ENCODE measurements around the gene KRT27.
"Not testable (repeated sequence)": the region's sequence is repeated elsewhere in the genome, so short reads cannot be mapped to it uniquely, and the experiment has no call there.

Gene KRT27

GRCh38 chr17:40782450-40782849 is at the start of gene KRT27:
Gene KRT27, minus strand, starts transcription at chr17:40782550. Its CDS starts 57 bp downstream, at chr17:40782493.
- DNase-seq (ENCODE audit: low spot score) = no peak

GRCh38 chr17:40830085-40830776 is 47.9 kb upstream of the KRT27 start:
- no peak for DNase-seq (ENCODE audit: low spot score)

GRCh38 chr17:40828454-40829044 is 46.2 kb upstream of the KRT27 start:
- DNase-seq (ENCODE audit: low spot score) = no peak

GRCh38 chr17:40827746-40828453 is 45.5 kb upstream of the KRT27 start:
- DNase-seq (ENCODE audit: low spot score) = no peak

- DNase-seq (ENCODE audit: low spot score) = no peak
Measured at GRCh38 chr17:40825599-40825998, 43.2 kb upstream of the KRT27 start.

- no peak for DNase-seq (ENCODE audit: low spot score)
Measured at GRCh38 chr17:40824015-40824832, 41.9 kb upstream of the KRT27 start.

GRCh38 chr17:40822132-40822812 is 39.9 kb upstream of the KRT27 start, which contains the start of gene KRT10:
Gene KRT10, minus strand, starts transcription at chr17:40822614. Its CDS starts 29 bp downstream, at chr17:40822585.
- no peak for DNase-seq (ENCODE audit: low spot score)

GRCh38 chr17:40821536-40821935 is 39.2 kb upstream of the KRT27 start:
- DNase-seq (ENCODE audit: low spot score) = no peak

- no peak for DNase-seq (ENCODE audit: low spot score)
Measured at GRCh38 chr17:40820228-40820838, 38.0 kb upstream of the KRT27 start.

- peak; percentile 5 for DNase-seq (ENCODE audit: low spot score)
Measured at GRCh38 chr17:40819528-40820125, 37.3 kb upstream of the KRT27 start.

GRCh38 chr17:40818733-40819527 is 36.6 kb upstream of the KRT27 start:
- peak; percentile 76 for DNase-seq (ENCODE audit: low spot score)

- peak; percentile 26 for DNase-seq (ENCODE audit: low spot score)
Measured at GRCh38 chr17:40818343-40818732, 36.0 kb upstream of the KRT27 start.

GRCh38 chr17:40817103-40817682 is 34.8 kb upstream of the KRT27 start:
- DNase-seq (ENCODE audit: low spot score) = no peak

GRCh38 chr17:40816569-40816968 is 34.2 kb upstream of the KRT27 start:
- no peak for DNase-seq (ENCODE audit: low spot score)

- no peak for DNase-seq (ENCODE audit: low spot score)
Measured at GRCh38 chr17:40815381-40815780, 33.0 kb upstream of the KRT27 start.

GRCh38 chr17:40814657-40815056 is 32.3 kb upstream of the KRT27 start:
- DNase-seq (ENCODE audit: low spot score) = not testable (repeated sequence)

GRCh38 chr17:40813804-40814203 is 31.5 kb upstream of the KRT27 start:
- DNase-seq (ENCODE audit: low spot score) = no peak

- DNase-seq (ENCODE audit: low spot score) = no peak
Measured at GRCh38 chr17:40812639-40813038, 30.3 kb upstream of the KRT27 start.

GRCh38 chr17:40810494-40810893 is 28.1 kb upstream of the KRT27 start:
- DNase-seq (ENCODE audit: low spot score) = no peak
